Esophagus (tissue), 2 donors: Measurements from ENCODE around the gene SYNGR2. TPM values are rescaled to one million over a fixed set of nuclear protein-coding genes. Genes with fewer than 3 reads are reported as not detected.
A peak's percentile ranks its signal among the peaks of the same experiment; 100 is the strongest.

Experiments
- H3K27ac ChIP-seq, 2 donors: one replicate each; pipeline ENCODE4 v1.5.1; 2013; ENCODE audit warnings: low read depth in 2 of 2, mild to moderate bottlenecking in 2 of 2, inconsistent platforms in 1 of 2, low read length in 1 of 2, moderate library complexity in 1 of 2
- H3K27me3 ChIP-seq, 2 donors: one replicate each; pipeline ENCODE4 v1.6.1; 2013; ENCODE audit warnings: low read length in 2 of 2, control low read depth in 1 of 2, mild to moderate bottlenecking in 1 of 2; ENCODE audit not compliant: insufficient read depth in 2 of 2, control insufficient read depth in 1 of 2
- H3K36me3 ChIP-seq, 2 donors: one replicate each; pipeline ENCODE4 v1.6.1; 2013; ENCODE audit warnings: low read length in 1 of 2; ENCODE audit not compliant: control insufficient read depth in 2 of 2, insufficient read depth in 2 of 2
- H3K4me1 ChIP-seq, 2 donors: one replicate each; pipeline ENCODE4 v1.6.1; 2013; ENCODE audit warnings: low read length in 1 of 2; ENCODE audit not compliant: control insufficient read depth in 2 of 2, insufficient read depth in 2 of 2
- H3K4me3 ChIP-seq, 2 donors: one replicate each; pipeline ENCODE4 v1.5.1; 2013; ENCODE audit warnings: low read length in 2 of 2, mild to moderate bottlenecking in 2 of 2, low read depth in 1 of 2, moderate library complexity in 1 of 2
- H3K9me3 ChIP-seq, 2 donors: one replicate each; pipeline ENCODE4 v1.6.1; 2013; ENCODE audit warnings: mild to moderate bottlenecking in 2 of 2, low read depth in 1 of 2, low read length in 1 of 2, moderate library complexity in 1 of 2; ENCODE audit not compliant: control insufficient read depth in 2 of 2, insufficient read depth in 1 of 2
- WGBS, 2 donors: extraction: QIAGEN DNeasy Blood & Tissue Kit; methylation state at CpG; one replicate each; pipeline ENCODE4 v1.1.7; 2013; 5-methylcytosine and 5-hydroxymethylcytosine counted together
- polyA plus RNA-seq, 2 donors: library from polyadenylated mRNA; stranded (reverse); fragments of 200-250 nt; gene quantifications; one replicate each; pipeline ENCODE4 v1.2.3, GENCODE V29; 2013
- donor health status: healthy with polysubstance abuse.
- donor health status: Bipolar disorder and iron deficiency.

Gene SYNGR2, protein sequence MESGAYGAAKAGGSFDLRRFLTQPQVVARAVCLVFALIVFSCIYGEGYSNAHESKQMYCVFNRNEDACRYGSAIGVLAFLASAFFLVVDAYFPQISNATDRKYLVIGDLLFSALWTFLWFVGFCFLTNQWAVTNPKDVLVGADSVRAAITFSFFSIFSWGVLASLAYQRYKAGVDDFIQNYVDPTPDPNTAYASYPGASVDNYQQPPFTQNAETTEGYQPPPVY
- 10 to 100 TPM; 52.3 to 96.4 TPM for polyA plus RNA-seq

DNA sequence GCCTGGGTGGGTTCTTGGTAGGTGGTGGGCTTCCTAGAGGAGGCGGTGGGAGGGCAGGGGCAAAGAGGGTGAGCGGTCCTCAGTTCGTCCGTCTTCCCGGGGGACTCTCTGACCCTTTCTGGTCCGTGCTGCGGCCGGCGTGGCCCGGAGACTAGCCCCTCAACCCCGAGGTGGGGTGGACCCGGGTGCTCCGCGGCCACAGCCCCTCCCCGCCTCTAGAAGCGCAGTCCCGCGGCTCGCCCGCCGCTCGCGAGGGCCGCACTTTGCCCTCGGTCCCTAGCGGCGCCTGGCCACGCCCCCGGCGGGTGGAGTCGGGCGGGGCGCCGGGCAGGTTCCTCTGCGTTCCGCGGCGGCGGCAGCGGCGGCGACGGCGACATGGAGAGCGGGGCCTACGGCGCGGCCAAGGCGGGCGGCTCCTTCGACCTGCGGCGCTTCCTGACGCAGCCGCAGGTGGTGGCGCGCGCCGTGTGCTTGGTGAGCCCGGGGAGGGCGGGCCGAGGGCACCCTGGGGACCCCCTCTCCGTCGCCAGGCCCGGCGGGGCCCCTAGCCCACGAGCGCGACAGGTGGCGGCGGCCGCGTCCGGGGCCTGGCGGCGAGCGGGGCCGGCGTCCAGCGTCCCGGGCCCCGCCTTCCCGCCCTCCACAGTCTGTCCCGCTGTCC lies at the start of gene SYNGR2:
SYNGR2 (plus strand) TSS at position 340 of the 661 bp plus-strand sequence; CDS start at position 376, 36 bp downstream.
- Histone ChIP-seq H3K4me3 (peak within 1 kb of the TSS; percentile 85), H3K9me3 (no peaks in the 10 kb centered on the region), H3K27me3 (no peaks in the 10 kb centered on the region), H3K4me1 (peaks cover 6 to 32% of the 10 kb centered on the region in 2 donors), H3K36me3 (peaks cover 0 to 21% of the 10 kb centered on the region in 2 donors), H3K27ac (peak within 1 kb of the TSS; percentile 88 to 91)
- WGBS, 2 donors, result 0 to 1% methylated on average over 66 to 84 of the region's 84 CpGs

DNA sequence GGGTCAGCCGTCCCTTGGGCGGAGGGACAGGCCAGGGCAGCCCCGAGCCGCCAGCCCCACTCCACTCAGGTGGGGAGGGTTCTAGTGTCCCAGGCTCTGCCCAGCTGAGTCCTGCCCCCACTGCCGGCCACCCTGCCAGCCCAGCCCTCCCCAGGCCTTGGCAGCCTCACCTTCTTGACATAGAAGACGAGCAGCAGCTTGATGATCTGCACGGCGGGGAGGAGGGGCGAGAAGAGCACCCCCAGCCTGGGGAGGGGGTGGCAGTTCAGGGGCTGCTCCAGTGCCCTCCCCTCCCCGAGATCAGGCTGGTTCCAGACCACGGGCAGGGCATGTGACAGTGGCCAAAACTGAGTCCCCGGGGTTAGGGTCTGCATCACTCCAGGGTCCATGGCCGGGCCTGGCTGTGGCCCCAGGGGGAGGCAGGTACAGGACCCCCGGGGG lies 49.6 kb upstream of the SYNGR2 start:
- Histone ChIP-seq H3K36me3 (peaks cover 0 to 28% of the 10 kb centered on the region in 2 donors), H3K4me1 (peaks cover 0 to 12% of the 10 kb centered on the region in 2 donors), H3K27me3 (no peaks in the 10 kb centered on the region), H3K9me3 (no peaks in the 10 kb centered on the region), H3K27ac (no peak overlapping the region), H3K4me3 (no peak overlapping the region)
- 79 to 84% methylated on average over 14 of the region's 14 CpGs for WGBS, 2 donors

DNA sequence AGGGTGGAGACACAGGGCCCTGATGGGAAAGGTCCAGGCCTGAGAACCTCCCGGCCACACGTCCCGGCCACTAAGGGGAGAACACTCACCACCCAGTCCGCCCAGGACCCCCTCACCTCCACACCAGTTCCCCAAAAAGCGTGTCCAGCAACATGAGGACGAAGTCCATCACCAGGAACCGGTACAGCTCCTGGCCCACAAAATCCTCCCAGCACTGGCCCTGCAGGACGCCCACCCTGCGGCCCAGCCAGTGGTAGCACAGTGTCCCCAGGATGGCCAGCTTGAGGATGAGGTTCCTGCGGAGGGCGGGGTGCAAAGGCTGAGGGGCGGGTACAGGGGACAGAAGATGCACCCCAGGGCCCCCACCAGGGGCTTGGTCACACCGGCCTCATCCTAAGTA lies 47.8 kb upstream of the SYNGR2 start:
- no peak overlapping the region for H3K27ac ChIP-seq

DNA sequence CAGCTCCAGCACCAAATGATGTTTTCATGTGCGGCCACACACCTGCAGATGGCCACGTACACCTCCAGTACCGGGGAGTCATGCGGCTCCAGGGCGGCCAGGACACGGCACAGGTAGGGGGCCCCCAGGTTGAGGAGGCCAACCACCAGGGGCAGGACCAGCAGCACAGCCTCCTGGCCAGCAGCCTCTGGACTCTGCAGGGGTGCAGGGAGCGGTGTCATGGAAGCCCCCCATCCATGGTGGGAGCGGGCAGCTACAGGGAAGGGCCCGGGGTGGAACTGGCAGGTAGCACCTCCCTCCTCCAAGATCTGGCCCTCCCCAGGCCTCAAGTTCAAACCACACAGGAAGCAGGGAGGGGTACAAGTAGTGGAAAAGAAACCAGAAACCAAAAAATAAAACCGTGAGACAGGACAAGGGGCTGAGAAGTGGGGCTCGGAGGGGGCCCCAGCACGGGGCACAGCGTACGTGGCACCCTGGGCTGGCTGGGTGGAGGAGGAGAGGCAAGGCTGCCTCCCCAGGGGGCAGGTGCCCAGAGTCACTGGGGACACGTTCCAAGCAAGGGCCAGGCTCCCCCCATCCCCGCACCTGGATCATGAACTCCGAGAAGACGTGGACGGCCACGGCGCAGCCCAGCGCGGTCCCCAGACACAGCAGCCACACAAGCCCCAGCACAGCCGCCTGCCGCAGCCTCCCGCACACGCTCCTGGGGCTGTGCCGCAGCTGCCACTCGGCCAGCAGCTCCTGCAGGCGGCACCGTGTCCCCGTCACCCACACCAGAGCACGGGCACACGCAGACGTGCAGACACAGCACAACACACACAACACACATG lies 47.2 kb upstream of the SYNGR2 start:
- Histone ChIP-seq H3K9me3 (no peaks in the 10 kb centered on the region), H3K4me1 (peaks cover 0 to 20% of the 10 kb centered on the region in 2 donors), H3K4me3 (no peak overlapping the region), H3K36me3 (peaks cover 0 to 34% of the 10 kb centered on the region in 2 donors), H3K27me3 (no peaks in the 10 kb centered on the region), H3K27ac (no peak overlapping the region)
- WGBS, 2 donors, result 74 to 83% methylated on average over 32 to 35 of the region's 35 CpGs

More for the DNA sequence above, 47.8 kb upstream of the SYNGR2 start:
- Histone ChIP-seq H3K36me3 (peaks cover 0 to 34% of the 10 kb centered on the region in 2 donors), H3K9me3 (no peaks in the 10 kb centered on the region), H3K4me3 (no peak overlapping the region), H3K27me3 (no peaks in the 10 kb centered on the region), H3K4me1 (peaks cover 0 to 18% of the 10 kb centered on the region in 2 donors)
- WGBS, 2 donors, result 97 to 99% methylated on average over 12 to 13 of the region's 13 CpGs

DNA sequence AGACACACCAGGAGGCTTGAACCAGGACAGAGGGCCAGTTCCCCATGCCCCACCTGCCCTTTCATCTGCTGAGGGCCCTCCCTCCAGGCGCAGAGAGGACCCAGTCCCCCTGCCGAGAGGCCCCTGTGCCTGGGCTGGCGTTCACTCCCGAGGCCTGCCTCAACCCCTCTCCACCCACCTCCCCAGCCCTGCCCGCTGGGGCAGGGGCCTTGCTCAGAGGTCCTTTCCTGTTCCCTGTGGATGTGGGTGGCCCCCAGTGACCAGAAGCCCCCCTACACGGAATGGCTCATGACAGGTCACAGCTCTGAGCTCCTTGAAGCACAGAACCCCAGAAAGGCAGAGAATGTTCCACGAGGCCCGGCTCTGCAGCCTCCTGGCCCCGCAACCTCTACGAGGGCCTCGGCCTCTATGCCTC lies 46.6 kb upstream of the SYNGR2 start:
- Histone ChIP-seq H3K27me3 (no peaks in the 10 kb centered on the region), H3K4me1 (peaks cover 2 to 26% of the 10 kb centered on the region in 2 donors), H3K27ac (no peak overlapping the region), H3K4me3 (no peak overlapping the region), H3K36me3 (peaks cover 0 to 34% of the 10 kb centered on the region in 2 donors), H3K9me3 (no peaks in the 10 kb centered on the region)
- WGBS, 2 donors, result 74 to 75% methylated on average over 11 of the region's 11 CpGs

DNA sequence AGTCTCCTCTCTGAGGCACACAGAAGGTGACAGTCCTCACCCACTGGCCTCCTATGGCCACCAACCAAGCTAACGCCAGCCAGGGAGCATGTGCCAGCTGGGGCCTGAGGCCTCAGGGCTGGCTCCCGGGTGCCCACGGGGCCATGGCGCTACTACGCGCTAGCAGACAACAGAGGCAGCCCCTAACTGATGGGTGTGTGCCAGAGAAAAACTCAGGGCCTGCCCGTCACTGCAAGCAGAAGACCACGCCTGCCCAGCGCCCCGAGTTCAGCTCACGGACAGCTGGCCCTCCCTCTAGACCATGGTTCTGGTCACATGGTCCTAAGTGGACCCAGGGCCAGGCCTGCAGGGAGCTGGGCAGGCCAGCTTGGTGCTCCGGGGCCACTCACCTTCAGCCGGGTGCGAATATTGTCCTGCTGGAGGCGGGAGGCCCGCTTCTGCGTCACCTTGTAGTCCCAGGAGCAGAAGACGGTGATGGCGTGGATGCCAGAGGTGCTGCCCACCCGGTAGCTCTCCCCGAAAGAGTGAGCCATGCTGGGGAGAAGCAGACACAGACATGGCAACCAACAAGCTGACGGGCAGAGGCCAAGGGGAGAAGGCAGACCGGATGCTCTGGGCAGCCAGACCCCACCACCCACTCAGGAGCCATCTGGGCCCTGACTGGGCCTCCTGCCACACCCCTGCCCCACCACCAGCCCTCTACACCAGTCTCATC lies 46.0 kb upstream of the SYNGR2 start:
- Histone ChIP-seq H3K4me3 (no peak overlapping the region), H3K27me3 (no peaks in the 10 kb centered on the region), H3K4me1 (peaks cover 3 to 26% of the 10 kb centered on the region in 2 donors), H3K36me3 (peaks cover 0 to 34% of the 10 kb centered on the region in 2 donors), H3K9me3 (no peaks in the 10 kb centered on the region), H3K27ac (no peak overlapping the region)
- WGBS, 2 donors, result 77 to 86% methylated on average over 20 to 23 of the region's 23 CpGs

DNA sequence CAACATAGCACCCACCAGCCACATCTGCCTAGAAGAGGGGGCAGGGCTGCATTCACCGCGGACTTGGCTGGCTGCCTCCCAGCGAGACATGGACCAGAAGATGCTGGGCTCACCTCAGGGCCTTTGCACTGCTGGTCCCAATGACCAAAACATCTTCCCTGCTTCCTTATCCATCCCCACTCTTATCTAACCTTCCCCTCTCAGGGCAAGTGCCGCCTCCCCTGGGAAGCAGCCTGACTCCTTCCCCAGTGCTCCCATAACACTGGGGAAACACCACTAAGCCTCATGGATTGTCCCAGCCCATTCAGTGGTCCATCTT lies 45.5 kb upstream of the SYNGR2 start:
- H3K36me3 ChIP-seq, result peaks cover 0 to 34% of the 10 kb centered on the region in 2 donors
- H3K4me1 ChIP-seq, result peaks cover 3 to 23% of the 10 kb centered on the region in 2 donors
- no peaks in the 10 kb centered on the region for H3K9me3 ChIP-seq
- H3K27me3 ChIP-seq, result no peaks in the 10 kb centered on the region
- WGBS, 2 donors, result 94 to 98% methylated on average over 4 of the region's 4 CpGs
- no peak overlapping the region for H3K27ac ChIP-seq
- no peak overlapping the region for H3K4me3 ChIP-seq

DNA sequence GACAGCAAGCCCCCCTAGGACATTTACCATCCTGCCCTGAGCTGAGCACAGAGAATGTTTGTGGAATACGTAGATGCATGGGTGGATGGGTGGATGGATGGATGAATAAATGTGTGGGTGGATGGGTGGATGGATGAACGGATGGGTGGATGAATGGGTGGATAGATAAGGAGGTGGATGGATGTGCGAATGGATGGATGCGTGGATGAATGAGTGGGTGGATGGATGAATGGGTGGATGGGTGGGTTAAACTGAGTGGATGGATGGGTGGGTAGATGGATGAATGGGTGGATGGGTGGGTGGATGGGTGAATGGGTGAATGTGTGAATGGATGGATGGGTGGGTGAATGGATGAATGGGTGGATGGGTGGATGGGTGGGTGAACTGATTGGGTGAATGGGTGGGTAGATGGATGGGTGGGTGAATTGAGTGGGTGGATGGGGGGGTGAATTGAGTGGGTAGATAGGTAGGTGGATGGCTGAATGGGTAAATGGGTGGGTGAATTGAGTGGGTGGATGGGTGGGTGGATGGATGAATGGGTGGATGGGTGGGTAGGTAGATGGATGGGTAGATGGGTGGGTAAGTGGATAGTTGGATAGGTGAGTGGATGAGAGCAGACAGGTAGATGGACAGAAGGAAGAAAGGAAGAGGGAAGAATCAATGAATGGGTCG lies 45.0 kb upstream of the SYNGR2 start:
- H3K9me3 ChIP-seq, result no peaks in the 10 kb centered on the region
- peaks cover 0 to 34% of the 10 kb centered on the region in 2 donors for H3K36me3 ChIP-seq
- H3K27me3 ChIP-seq, result no peaks in the 10 kb centered on the region
- H3K4me1 ChIP-seq, result peaks cover 3 to 23% of the 10 kb centered on the region in 2 donors
- no peak overlapping the region for H3K27ac ChIP-seq
- WGBS, 2 donors, result 97% methylated on average over 5 of the region's 5 CpGs
- H3K4me3 ChIP-seq, result no peak overlapping the region
